ENCODE results near the gene ZACN.

Gene ZACN

DNA sequence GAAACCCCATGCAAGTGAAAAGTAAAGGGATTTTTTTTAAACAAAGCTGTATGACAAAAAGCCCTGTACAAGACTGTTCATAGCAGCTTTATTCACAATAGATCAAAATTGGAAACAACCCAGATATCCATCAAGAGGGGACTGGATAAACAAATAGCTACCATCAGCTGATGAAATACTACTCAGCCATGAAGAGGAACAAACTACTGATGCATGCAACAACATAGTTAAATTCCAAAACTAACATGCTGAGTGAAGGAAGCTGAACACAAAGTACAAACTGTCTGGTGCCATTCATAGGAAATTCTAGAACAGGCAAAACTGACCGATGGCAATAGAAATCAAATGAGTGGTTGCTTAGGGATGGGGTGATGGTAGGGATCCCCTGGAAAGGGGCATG, 46.9 kb downstream of the ZACN start:
- WGBS, result 97% methylated on average over 1 of the region's 1 CpG
- Histone ChIP-seq H3K36me3 (ENCODE audit: insufficient read depth, low read length) (no peaks in the 10 kb centered on the region), H3K9ac (ENCODE audit: low read depth, low read length) (no peak overlapping the region), H3K9me3 (ENCODE audit: insufficient read depth, low read depth, low read length) (no peaks in the 10 kb centered on the region), H3K4me1 (ENCODE audit: insufficient read depth, low read length) (peaks cover 9% of the 10 kb centered on the region), H3K4me3 (ENCODE audit: low read length) (no peak overlapping the region), H3K27me3 (ENCODE audit: insufficient read depth, low read length) (peaks cover 19% of the 10 kb centered on the region), H3K27ac (ENCODE audit: low read depth, low read length) (no peak overlapping the region)

- Histone ChIP-seq H3K4me1 (ENCODE audit: insufficient read depth, low read length) (peaks cover 26% of the 10 kb centered on the region), H3K27me3 (ENCODE audit: insufficient read depth, low read length) (peaks cover 54% of the 10 kb centered on the region), H3K9me3 (ENCODE audit: insufficient read depth, low read depth, low read length) (no peaks in the 10 kb centered on the region), H3K9ac (ENCODE audit: low read depth, low read length) (no peak overlapping the region), H3K27ac (ENCODE audit: low read depth, low read length) (no peak overlapping the region), H3K36me3 (ENCODE audit: insufficient read depth, low read length) (no peaks in the 10 kb centered on the region), H3K4me3 (ENCODE audit: low read length) (no peak overlapping the region)
- 77% methylated on average over 13 of the region's 13 CpGs for WGBS
These were observed 51.5 kb downstream of the ZACN start for GRCh38 chr17:76130473-76130872.

GRCh38 chr17:76131051-76131691, 52.2 kb downstream of the ZACN start:
- peaks cover 61% of the 10 kb centered on the region for H3K27me3 ChIP-seq (ENCODE audit: insufficient read depth, low read length)
- H3K9ac ChIP-seq (ENCODE audit: low read depth, low read length), result no peak overlapping the region
- no peak overlapping the region for H3K27ac ChIP-seq (ENCODE audit: low read depth, low read length)
- WGBS, result 45% methylated on average over 21 of the region's 21 CpGs
- no peaks in the 10 kb centered on the region for H3K9me3 ChIP-seq (ENCODE audit: insufficient read depth, low read depth, low read length)
- H3K4me3 ChIP-seq (ENCODE audit: low read length), result no peak overlapping the region; the same call in 1 of the 2 replicates
- no peaks in the 10 kb centered on the region for H3K36me3 ChIP-seq (ENCODE audit: insufficient read depth, low read length)
- peaks cover 29% of the 10 kb centered on the region for H3K4me1 ChIP-seq (ENCODE audit: insufficient read depth, low read length)

GRCh38 chr17:76131692-76132573, 53.0 kb downstream of the ZACN start:
- Histone ChIP-seq H3K9me3 (ENCODE audit: insufficient read depth, low read depth, low read length) (no peaks in the 10 kb centered on the region), H3K27ac (ENCODE audit: low read depth, low read length) (peak overlapping the region; percentile 48; the same call in 1 of the 2 replicates), H3K27me3 (ENCODE audit: insufficient read depth, low read length) (peaks cover 69% of the 10 kb centered on the region), H3K36me3 (ENCODE audit: insufficient read depth, low read length) (no peaks in the 10 kb centered on the region), H3K4me3 (ENCODE audit: low read length) (peak overlapping the region; percentile 27; the same call in 1 of the 2 replicates), H3K4me1 (ENCODE audit: insufficient read depth, low read length) (peaks cover 37% of the 10 kb centered on the region), H3K9ac (ENCODE audit: low read depth, low read length) (peak overlapping the region; percentile 13; the same call in 1 of the 2 replicates)
- 18% methylated on average over 21 of the region's 21 CpGs for WGBS

All from HUES64 (cell line).